ENCODE measurements around the gene CAPZA3.
"Not testable (repeated sequence)": the region's sequence is repeated elsewhere in the genome, so short reads cannot be mapped to it uniquely, and the experiment has no call there.

CAPZA3 gene

GRCh38 chr12:18754124-18754707 lies 16.3 kb downstream of the CAPZA3 start:
- no peak for DNase-seq

GRCh38 chr12:18755341-18755740 lies 17.4 kb downstream of the CAPZA3 start:
- no peak for DNase-seq

- DNase-seq = not testable (repeated sequence)
Measured at GRCh38 chr12:18766479-18766878, 28.6 kb downstream of the CAPZA3 start.

GRCh38 chr12:18782827-18783226 lies 44.9 kb downstream of the CAPZA3 start:
- no peak for DNase-seq

- not testable (repeated sequence) for DNase-seq
Measured at GRCh38 chr12:18785465-18785864, 47.5 kb downstream of the CAPZA3 start.

All from CD4-positive, alpha-beta T cell treated with Interferon gamma for 1 hour (primary cell).